GM21619 (cell line): ENCODE measurements around the gene BBS2.
"Not testable (repeated sequence)": the region's sequence is repeated elsewhere in the genome, so short reads cannot be mapped to it uniquely, and the experiment has no call there.

Experiments used
- ATAC-seq: cut with Tn5 transposase; IDR thresholded peaks from one replicate; pipeline ENCODE4 v1.9.1; 2021; ENCODE audit not compliant: unreplicated experiment

The BBS2 gene

GRCh38 chr16:56530872-56531271 lies 11.0 kb upstream of the BBS2 start:
- no peak for ATAC-seq

GRCh38 chr16:56525236-56525635 lies 5.4 kb upstream of the BBS2 start:
- no peak for ATAC-seq

GRCh38 chr16:56520251-56520577 lies 390 bp upstream of the BBS2 start:
- ATAC-seq: no peak

- no peak for ATAC-seq
Measured at GRCh38 chr16:56518425-56518824, 1.4 kb downstream of the BBS2 start.

GRCh38 chr16:56517206-56517605 lies 2.6 kb downstream of the BBS2 start:
- ATAC-seq: no peak

GRCh38 chr16:56515665-56516064 lies 4.2 kb downstream of the BBS2 start:
- no peak for ATAC-seq

- ATAC-seq: no peak
Measured at GRCh38 chr16:56514845-56515244, 5.0 kb downstream of the BBS2 start.

- ATAC-seq: no peak
Measured at GRCh38 chr16:56513972-56514371, 5.9 kb downstream of the BBS2 start.

- no peak for ATAC-seq
Measured at GRCh38 chr16:56513091-56513490, 6.7 kb downstream of the BBS2 start.

- ATAC-seq: no peak
Measured at GRCh38 chr16:56512025-56512424, 7.8 kb downstream of the BBS2 start.

GRCh38 chr16:56510544-56510943 lies 9.3 kb downstream of the BBS2 start:
- no peak for ATAC-seq

GRCh38 chr16:56506941-56507340 lies 12.9 kb downstream of the BBS2 start:
- ATAC-seq: no peak

GRCh38 chr16:56505181-56505580 lies 14.6 kb downstream of the BBS2 start:
- ATAC-seq: no peak

GRCh38 chr16:56493815-56494214 lies 26.0 kb downstream of the BBS2 start:
- no peak for ATAC-seq

- no peak for ATAC-seq
Measured at GRCh38 chr16:56493126-56493525, 26.7 kb downstream of the BBS2 start.

GRCh38 chr16:56491657-56492261 lies 28.1 kb downstream of the BBS2 start:
- ATAC-seq: no peak

GRCh38 chr16:56488868-56489267 lies 31.0 kb downstream of the BBS2 start:
- not testable (repeated sequence) for ATAC-seq

GRCh38 chr16:56488035-56488434 lies 31.8 kb downstream of the BBS2 start:
- ATAC-seq: no peak

- no peak for ATAC-seq
Measured at GRCh38 chr16:56483394-56483793, 36.4 kb downstream of the BBS2 start.

- no peak for ATAC-seq
Measured at GRCh38 chr16:56482683-56483236, 37.1 kb downstream of the BBS2 start.

GRCh38 chr16:56481468-56482122 lies 38.2 kb downstream of the BBS2 start:
- no peak for ATAC-seq

GRCh38 chr16:56480776-56481467 lies 38.9 kb downstream of the BBS2 start:
- no peak for ATAC-seq
